Activated CD4-positive, alpha-beta T cell treated with anti-CD3 and anti-CD28 coated beads for 36 hours (primary cell): ENCODE results near the gene IL1RL1. TPM values are rescaled to one million over a fixed set of nuclear protein-coding genes. Genes with fewer than 3 reads are reported as not detected.
A peak's percentile ranks its signal among the peaks of the same experiment; 100 is the strongest.

Experiments
- ATAC-seq: fragments of 200-7000 bp; cut with Tn5 transposase; one replicate; pipeline ENCODE4 v1.10.0; 2021; ENCODE audit warnings: mild to moderate bottlenecking, moderate library complexity
- CTCF ChIA-PET: fragments of 350-600 bp; sonication (Branson Sonifier 250); formaldehyde crosslinking; loops from one replicate; lab custom pipeline; 2021; ENCODE audit warnings: antibody characterized with exemption; lab: Charles Lee
- POLR2A ChIA-PET: fragments of 350-600 bp; sonication (Branson Sonifier 250); formaldehyde crosslinking; loops from one replicate; lab custom pipeline; 2021; ENCODE audit warnings: antibody characterized with exemption, inconsistent platforms; lab: Charles Lee
- DNase-seq: peaks from one replicate; pipeline ENCODE4 v3.0.0-alpha.2; 2020
- H3K27ac Mint-ChIP-seq: one replicate; pipeline ENCODE4 v1.8.0; 2021; ENCODE audit warnings: mixed read lengths
- H3K27me3 Mint-ChIP-seq: one replicate; pipeline ENCODE4 v1.8.0; 2021; ENCODE audit warnings: mixed read lengths
- H3K36me3 Mint-ChIP-seq: one replicate; pipeline ENCODE4 v1.8.0; 2021; ENCODE audit warnings: low read depth, mixed read lengths
- H3K4me1 Mint-ChIP-seq: one replicate; pipeline ENCODE4 v1.8.0; 2021; ENCODE audit warnings: mixed read lengths
- H3K4me3 Mint-ChIP-seq: one replicate; pipeline ENCODE4 v1.8.0; 2021; ENCODE audit warnings: mild to moderate bottlenecking, moderate library complexity, mixed read lengths
- H3K9me3 Mint-ChIP-seq: one replicate; pipeline ENCODE4 v1.8.0; 2021; ENCODE audit warnings: low read depth, mixed read lengths
- intact Hi-C, 2 experiments: fragments of 100-400 bp; cut with DNase I in 1 of 2; cut with micrococcal nuclease in 1 of 2; formaldehyde crosslinking; loops; one replicate each; pipeline versions ENCODE4 v1.14.2 to v1.15.1; 2022 to 2024; cut with DNase I, micrococcal nuclease
- total RNA-seq, 2 experiments: library from RNA; stranded (reverse); gene quantifications; one replicate each; pipeline ENCODE4 v1.2.3, GENCODE V29; 2021

IL1RL1 gene
- total RNA-seq, 2 experiments from 2014 or later = 0.26 to 0.27 TPM

DNA sequence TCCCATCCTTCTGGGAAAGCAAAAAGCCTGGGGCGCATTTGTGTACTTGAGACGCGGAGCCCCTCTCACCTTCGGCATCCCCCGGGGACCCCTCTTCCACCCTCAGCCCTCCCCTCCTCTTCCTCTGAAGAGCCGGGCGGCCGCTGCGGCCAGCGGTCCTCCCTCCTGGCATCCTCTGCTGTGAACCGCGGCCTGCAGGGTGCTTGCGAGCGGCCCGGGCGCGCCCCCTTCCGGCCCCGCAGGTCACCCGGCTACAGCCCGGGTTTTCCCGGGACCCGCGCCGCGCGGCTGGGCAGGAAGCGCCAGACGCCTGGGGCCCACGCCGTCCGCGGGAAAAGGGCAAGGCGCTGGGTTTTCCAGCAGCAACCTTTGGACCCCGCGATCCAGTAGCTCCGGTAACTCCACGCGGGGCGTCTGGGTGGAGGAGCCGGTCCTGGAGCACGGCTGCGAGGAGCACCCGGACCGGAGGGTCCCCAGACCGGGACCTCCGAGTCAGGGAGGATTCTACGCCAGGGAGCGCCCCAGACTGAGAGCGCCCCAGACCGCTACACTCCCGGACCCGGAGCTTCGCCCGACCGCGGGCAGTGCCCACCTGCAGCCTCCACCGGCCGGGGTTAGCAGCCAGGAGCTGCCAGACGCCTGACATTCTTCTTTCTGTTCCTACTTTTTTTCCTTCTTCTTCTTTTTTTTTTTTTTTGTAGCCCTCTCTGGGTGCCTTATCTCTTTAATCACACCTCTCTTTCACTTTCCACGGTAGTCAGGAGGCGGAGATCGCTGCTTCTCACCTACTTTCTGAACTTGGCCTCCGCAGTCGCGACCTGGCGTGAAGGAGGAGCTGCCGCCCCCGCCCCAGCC is 44.4 kb downstream of the IL1RL1 start, which contains the start of gene IL18R1:
IL18R1 (plus strand) TSS at position 271 of the 855 bp plus-strand sequence. CDS start 6,865 bp downstream, outside the sequence.
- Mint-ChIP-seq H3K27me3 (no peaks in the 10 kb centered on the region), H3K36me3 (peaks cover 18% of the 10 kb centered on the region), H3K4me3 (peak within 1 kb of the TSS; percentile 100), H3K9me3 (no peaks in the 10 kb centered on the region), H3K27ac (peak within 1 kb of the TSS; percentile 99), H3K4me1 (peaks cover 36% of the 10 kb centered on the region)
- ChIA-PET CTCF (interaction anchor here (0.6 to 1.9 kb wide), 24 partner anchors 8 to 1085 kb away, joined by 3 to 12 read pairs (median 3); no protein-coding TSS in a partner anchor), POLR2A (interaction anchor here (0.7 kb wide), 2 partner anchors 12 to 23 kb away, joined by 3 to 5 read pairs; no protein-coding TSS in a partner anchor)
- intact Hi-C loops = loop anchor here (1.0 to 10.0 kb wide), 14 partner anchors 12 to 651 kb away; partner anchors contain the start of gene IL1RL2 (in 1 of the 2)
- peak; percentile 86 for ATAC-seq
- peak; percentile 85 for DNase-seq

DNA sequence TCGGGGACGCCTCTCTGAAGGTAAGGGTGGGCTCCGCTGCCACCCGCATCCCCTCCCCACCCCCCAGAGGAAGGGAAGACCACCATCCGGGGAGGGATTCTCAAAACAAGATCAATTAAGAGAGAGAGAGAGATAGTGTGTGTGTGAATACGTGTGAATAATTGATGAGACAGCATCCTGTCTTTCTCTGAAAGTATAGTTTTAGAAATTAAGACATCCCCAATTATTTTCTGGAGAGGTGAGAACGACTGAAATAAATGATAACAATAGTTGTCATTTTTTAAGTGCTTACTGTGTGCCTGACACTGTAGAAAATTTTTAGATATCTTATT is 45.0 kb downstream of the IL1RL1 start:
- H3K9me3 Mint-ChIP-seq = no peaks in the 10 kb centered on the region
- ChIA-PET POLR2A (interaction anchor here (0.7 kb wide), 2 partner anchors 12 to 23 kb away, joined by 3 to 5 read pairs; no protein-coding TSS in a partner anchor), CTCF (interaction anchor here (0.7 to 1.9 kb wide), 21 partner anchors 8 to 116 kb away, joined by 3 to 12 read pairs (median 4); no protein-coding TSS in a partner anchor)
- no peaks in the 10 kb centered on the region for H3K27me3 Mint-ChIP-seq
- DNase-seq = no peak
- H3K36me3 Mint-ChIP-seq = peaks cover 23% of the 10 kb centered on the region
- H3K4me3 Mint-ChIP-seq = peak overlapping the region; percentile 100
- intact Hi-C loops = loop anchor here (1.0 to 10.0 kb wide), 11 partner anchors 11 to 652 kb away; partner anchors contain the start of gene IL1RL2 (in 1 of the 2)
- ATAC-seq = peak; percentile 21
- peak overlapping the region; percentile 99 for H3K27ac Mint-ChIP-seq
- H3K4me1 Mint-ChIP-seq = peaks cover 42% of the 10 kb centered on the region

DNA sequence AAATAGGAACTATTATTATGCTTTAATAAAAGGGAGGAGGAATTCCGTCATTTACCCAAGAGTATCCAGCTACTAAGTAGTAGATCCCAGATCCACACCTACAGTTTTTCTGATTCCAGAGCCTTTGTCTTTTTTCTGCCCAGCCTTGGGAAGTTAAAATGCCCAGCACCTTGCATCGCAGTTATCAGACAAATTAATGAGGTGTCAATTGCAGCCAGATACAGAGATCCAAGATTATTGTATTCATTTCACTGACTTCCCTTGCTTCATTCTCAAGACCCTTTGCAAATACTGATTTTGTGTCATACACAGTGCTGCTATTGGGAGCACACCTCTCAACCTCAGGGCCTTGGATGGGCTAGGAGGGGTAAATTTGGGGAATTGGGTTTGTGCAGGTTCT is 45.4 kb downstream of the IL1RL1 start:
- intact Hi-C loops = loop anchor here (1.0 to 10.0 kb wide), 11 partner anchors 11 to 652 kb away; partner anchors contain the start of gene IL1RL2 (in 1 of the 2)
- ChIA-PET CTCF (interaction anchor here (0.6 to 1.9 kb wide), 20 partner anchors 7 to 471 kb away, joined by 3 to 12 read pairs (median 3); no protein-coding TSS in a partner anchor), POLR2A (interaction anchor here (0.7 kb wide), 1 partner anchor 22 kb away, joined by 5 read pairs; no protein-coding TSS in a partner anchor)
- DNase-seq (no peak), ATAC-seq (no peak)
- Mint-ChIP-seq H3K36me3 (peaks cover 27% of the 10 kb centered on the region), H3K27me3 (no peaks in the 10 kb centered on the region), H3K4me3 (peak overlapping the region; percentile 100), H3K4me1 (peaks cover 46% of the 10 kb centered on the region), H3K27ac (peak overlapping the region; percentile 99), H3K9me3 (no peaks in the 10 kb centered on the region)

DNA sequence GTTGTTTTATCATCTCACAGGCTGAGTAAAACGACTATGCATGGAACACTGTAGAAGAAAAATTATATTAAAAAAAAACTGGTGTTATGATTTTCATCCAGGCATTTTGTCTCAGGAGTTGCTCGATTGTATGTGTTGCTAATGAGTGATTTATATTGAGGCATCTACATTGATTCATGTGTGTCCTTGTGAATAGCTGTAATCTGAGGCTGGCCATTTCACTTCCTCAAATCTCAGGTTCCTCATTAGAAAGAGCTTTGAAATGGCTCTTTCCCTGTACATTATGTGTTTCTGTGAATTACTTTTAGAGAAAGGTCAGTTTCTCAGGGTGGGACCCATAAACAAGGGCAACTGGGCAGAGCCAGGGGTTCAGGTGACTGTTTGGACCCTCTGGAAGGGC is 46.6 kb downstream of the IL1RL1 start:
- CTCF ChIA-PET = interaction anchor here (0.6 to 2.9 kb wide), 11 partner anchors 10 to 1049 kb away, joined by 3 to 13 read pairs (median 3); partner anchors contain the start of gene RNF149
- peak overlapping the region; percentile 47 for H3K27ac Mint-ChIP-seq

DNA sequence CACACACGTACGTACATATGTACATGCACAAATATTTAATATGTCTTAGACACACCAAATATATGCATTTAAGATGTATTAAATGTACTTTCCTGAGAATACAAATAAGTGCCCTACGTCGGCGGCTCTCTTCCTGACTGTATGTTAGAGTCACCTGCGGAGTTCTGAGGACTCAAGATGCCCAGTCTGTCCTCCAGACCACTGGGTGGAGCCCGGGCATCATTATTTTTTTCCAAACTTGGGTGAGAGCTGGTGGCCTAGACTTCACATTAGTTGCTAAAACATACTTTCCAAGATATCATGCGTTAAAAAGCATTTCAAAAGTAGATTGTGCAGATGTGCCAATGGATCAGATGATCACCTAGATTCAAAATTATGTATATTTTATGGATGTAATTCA is 47.1 kb downstream of the IL1RL1 start:
- Mint-ChIP-seq H3K36me3 (peaks cover 40% of the 10 kb centered on the region), H3K4me3 (peak overlapping the region; percentile 100), H3K27me3 (no peaks in the 10 kb centered on the region), H3K9me3 (no peaks in the 10 kb centered on the region), H3K4me1 (peaks cover 58% of the 10 kb centered on the region), H3K27ac (no peak overlapping the region)
- no peak for ATAC-seq
- intact Hi-C loops = loop anchor here (5.0 to 10.0 kb wide), 4 partner anchors 171 to 654 kb away; partner anchors contain the start of gene IL1RL2 (in 1 of the 2)
- CTCF ChIA-PET = interaction anchor here (0.6 to 2.9 kb wide), 10 partner anchors 10 to 1050 kb away, joined by 3 to 13 read pairs (median 4); partner anchors contain the start of gene RNF149
- DNase-seq = no peak
- POLR2A ChIA-PET = interaction anchor here (0.7 kb wide), 1 partner anchor 218 kb away, joined by 6 read pairs; no protein-coding TSS in a partner anchor

More for the DNA sequence above, 46.6 kb downstream of the IL1RL1 start:
- DNase-seq (no peak), ATAC-seq (no peak)
- Mint-ChIP-seq H3K4me3 (peak overlapping the region; percentile 100), H3K9me3 (no peaks in the 10 kb centered on the region), H3K4me1 (peaks cover 52% of the 10 kb centered on the region), H3K27me3 (no peaks in the 10 kb centered on the region), H3K36me3 (peaks cover 35% of the 10 kb centered on the region)
- POLR2A ChIA-PET = interaction anchor here (0.7 kb wide), 1 partner anchor 217 kb away, joined by 6 read pairs; no protein-coding TSS in a partner anchor
- intact Hi-C loops = loop anchor here (2.0 to 10.0 kb wide), 7 partner anchors 53 to 653 kb away; partner anchors contain the start of gene IL1RL2 (in 1 of the 2)

DNA sequence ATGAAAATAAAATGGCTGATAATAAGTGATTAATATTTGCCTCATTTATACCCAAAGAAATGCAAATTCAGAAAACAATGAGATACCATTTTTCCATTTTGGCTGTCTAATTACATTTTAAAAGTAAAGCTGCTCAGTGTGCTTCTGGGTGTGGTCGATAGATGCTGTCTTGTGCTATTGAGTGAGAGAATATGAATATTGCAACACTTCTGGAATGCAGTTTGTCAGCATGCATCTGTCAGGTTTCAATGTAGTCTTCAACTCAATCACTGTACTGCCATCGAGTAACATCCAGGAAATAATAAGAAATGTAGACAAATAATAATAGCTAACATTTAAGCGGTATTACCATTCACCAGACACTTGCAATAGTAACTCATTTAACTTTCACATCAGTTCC is 48.2 kb downstream of the IL1RL1 start:
- DNase-seq = no peak
- Mint-ChIP-seq H3K36me3 (peaks cover 51% of the 10 kb centered on the region), H3K4me3 (no peak overlapping the region), H3K4me1 (peaks cover 65% of the 10 kb centered on the region), H3K9me3 (peaks cover 4% of the 10 kb centered on the region), H3K27ac (no peak overlapping the region), H3K27me3 (no peaks in the 10 kb centered on the region)
- ChIA-PET CTCF (interaction anchor here (0.6 to 2.9 kb wide), 4 partner anchors 39 to 360 kb away, joined by 3 to 13 read pairs (median 6); no protein-coding TSS in a partner anchor), POLR2A (no interaction called here)
- no peak for ATAC-seq
- intact Hi-C loops = loop anchor here (5.0 to 10.0 kb wide), 4 partner anchors 172 to 655 kb away; partner anchors contain the start of gene IL1RL2 (in 1 of the 2)

DNA sequence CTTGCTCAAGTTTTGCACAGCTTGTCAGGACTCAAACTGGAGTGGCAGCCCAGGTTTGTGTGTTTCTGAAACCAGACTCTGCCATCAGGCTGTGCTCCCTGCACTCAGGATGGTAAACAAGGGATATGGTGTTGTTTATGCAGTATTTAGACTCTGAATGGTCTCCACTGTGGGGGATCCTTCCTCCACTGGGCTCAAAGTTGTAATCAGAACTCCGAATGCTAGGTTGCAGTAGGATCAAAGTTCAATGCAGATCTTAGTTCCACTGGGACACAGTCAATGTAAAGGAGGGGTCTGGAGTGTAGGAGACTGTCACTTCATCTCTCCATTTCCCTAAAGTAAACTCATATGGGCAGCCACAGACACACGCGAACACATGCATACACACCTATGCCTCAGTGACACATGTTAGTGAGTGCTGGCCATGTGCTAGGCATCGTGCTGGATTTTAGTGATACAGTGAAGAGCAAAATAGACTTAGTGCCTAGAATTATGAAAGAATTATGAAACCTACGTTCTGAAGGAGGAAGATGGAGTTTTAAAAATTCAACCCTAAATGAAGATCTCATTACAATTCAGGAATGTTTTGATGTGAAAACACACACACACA is 50.4 kb downstream of the IL1RL1 start:
- peak overlapping the region; percentile 39 for H3K27ac Mint-ChIP-seq
- H3K4me1 Mint-ChIP-seq = peaks cover 79% of the 10 kb centered on the region
- ChIA-PET CTCF (no interaction called here), POLR2A (interaction anchor here (0.7 kb wide), 1 partner anchor 117 kb away, joined by 9 read pairs; no protein-coding TSS in a partner anchor)
- H3K9me3 Mint-ChIP-seq = peaks cover 24% of the 10 kb centered on the region
- ATAC-seq = no peak
- H3K4me3 Mint-ChIP-seq = no peak overlapping the region
- H3K27me3 Mint-ChIP-seq = no peaks in the 10 kb centered on the region
- no peak for DNase-seq
- intact Hi-C loops = loop anchor here (10.0 kb wide), 2 partner anchors 277 to 627 kb away; no protein-coding TSS in a partner anchor
- peaks cover 73% of the 10 kb centered on the region for H3K36me3 Mint-ChIP-seq

DNA sequence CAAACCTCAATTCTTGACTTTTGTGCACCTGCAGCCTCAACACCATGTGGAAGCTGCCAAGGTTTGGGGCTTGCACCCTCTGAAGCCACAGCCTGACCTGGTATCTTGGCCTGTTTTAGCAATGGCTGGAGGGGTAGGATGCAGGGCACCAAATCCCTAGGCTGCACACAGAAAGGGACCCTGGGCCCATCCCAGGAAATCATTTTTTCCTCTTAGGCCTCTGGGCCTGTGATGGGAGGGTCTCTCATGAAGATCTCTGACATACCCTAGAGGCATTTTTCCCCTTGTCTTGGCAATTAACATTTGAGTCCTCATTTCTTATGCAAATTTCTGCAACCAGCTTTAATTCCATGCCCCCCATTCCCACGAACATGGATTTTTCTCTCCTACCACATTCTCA is 54.4 kb downstream of the IL1RL1 start:
- no peak for ATAC-seq
- peak overlapping the region; percentile 93 for H3K27ac Mint-ChIP-seq
- peaks cover 87% of the 10 kb centered on the region for H3K36me3 Mint-ChIP-seq
- intact Hi-C loops = loop anchor here (2.0 to 10.0 kb wide), 8 partner anchors 71 to 1058 kb away; partner anchors contain the start of gene RNF149 (in 1 of the 2)
- CTCF ChIA-PET = no interaction called here
- peaks cover 79% of the 10 kb centered on the region for H3K4me1 Mint-ChIP-seq
- no peak for DNase-seq
- H3K4me3 Mint-ChIP-seq = no peak overlapping the region
- H3K27me3 Mint-ChIP-seq = no peaks in the 10 kb centered on the region
- peaks cover 27% of the 10 kb centered on the region for H3K9me3 Mint-ChIP-seq
- POLR2A ChIA-PET = no interaction called here

DNA sequence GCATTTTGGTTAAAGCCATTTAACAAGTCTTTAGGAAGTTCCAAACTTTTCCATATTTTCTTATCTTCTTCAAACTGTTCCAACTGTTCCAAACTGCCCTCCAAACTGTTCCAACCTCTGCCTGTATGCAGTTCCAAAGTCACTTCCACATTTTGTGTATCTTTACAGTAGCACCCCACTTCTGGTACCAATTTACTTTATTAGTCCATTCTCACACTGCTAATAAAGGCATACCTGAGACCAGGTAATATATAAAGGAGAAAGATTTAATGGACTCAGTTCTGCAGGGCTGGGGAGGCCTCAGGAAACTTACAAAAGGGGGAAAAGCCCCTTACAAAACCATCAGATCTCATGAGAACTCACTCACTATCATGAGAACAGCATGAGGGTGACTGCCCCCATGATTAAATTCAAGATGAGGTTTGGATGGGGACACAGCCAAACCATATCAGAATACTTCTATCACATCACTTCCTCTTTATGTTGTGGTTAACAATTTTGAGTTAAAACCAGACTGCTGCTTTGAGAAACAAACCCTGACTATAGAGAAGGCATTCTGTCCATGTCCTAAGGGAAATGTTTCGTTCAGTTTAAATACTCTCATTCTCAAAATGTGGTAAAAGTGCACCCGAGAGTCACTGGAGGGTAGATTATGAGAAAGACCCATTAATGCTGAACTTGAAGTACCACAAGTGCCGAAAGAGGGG is 55.2 kb downstream of the IL1RL1 start:
- ChIA-PET POLR2A (interaction anchor here (1.0 kb wide), 1 partner anchor 72 kb away, joined by 3 read pairs; no protein-coding TSS in a partner anchor), CTCF (interaction anchor here (1.0 to 2.0 kb wide), 2 partner anchors 25 to 115 kb away, joined by 3 to 6 read pairs; no protein-coding TSS in a partner anchor)
- peaks cover 27% of the 10 kb centered on the region for H3K9me3 Mint-ChIP-seq
- no peaks in the 10 kb centered on the region for H3K27me3 Mint-ChIP-seq
- H3K4me1 Mint-ChIP-seq = peaks cover 73% of the 10 kb centered on the region
- H3K27ac Mint-ChIP-seq = peak overlapping the region; percentile 93
- ATAC-seq = peak; percentile 54
- peak; percentile 35 for DNase-seq
- H3K4me3 Mint-ChIP-seq = peak overlapping the region; percentile 55
- intact Hi-C loops = loop anchor here (1.0 to 10.0 kb wide), 17 partner anchors 10 to 1059 kb away; partner anchors contain the start of gene RNF149 (in 1 of the 2)
- H3K36me3 Mint-ChIP-seq = peaks cover 86% of the 10 kb centered on the region
